OCI-LY1 (cell line): ENCODE data around the gene GLS.
"Not testable (repeated sequence)": the region's sequence is repeated elsewhere in the genome, so short reads cannot be mapped to it uniquely, and the experiment has no call there.

Experiments
- H2AFZ ChIP-seq: fragments of 200-600 bp; sonication (generic), shearing (Covaris generic); 2 replicates; pipeline ENCODE4 v1.6.0; 2014; ENCODE audit warnings: antibody characterized with exemption, mild to moderate bottlenecking, low read length
- H3F3A ChIP-seq: fragments of 200-600 bp; sonication (generic), shearing (Covaris generic); 2 replicates; pipeline ENCODE4 v1.6.0; 2014; ENCODE audit warnings: mild to moderate bottlenecking, antibody characterized with exemption, low read length, moderate library complexity; ENCODE audit not compliant: insufficient read depth
- H3K27ac ChIP-seq: fragments of 200-600 bp; sonication (generic); 2 replicates; pipeline ENCODE4 v1.5.1; 2014; ENCODE audit warnings: low read length, mixed run types, mild to moderate bottlenecking, low read depth; ENCODE audit not compliant: poor library complexity, severe bottlenecking
- H3K27me3 ChIP-seq: fragments of 200-600 bp; sonication (generic); 2 replicates; pipeline ENCODE4 v1.6.0; 2014; ENCODE audit warnings: antibody characterized with exemption, mild to moderate bottlenecking, low read length, moderate library complexity; ENCODE audit not compliant: insufficient read depth
- H3K36me3 ChIP-seq: fragments of 200-600 bp; sonication (generic); 2 replicates; pipeline ENCODE4 v1.6.1; 2014; ENCODE audit warnings: mild to moderate bottlenecking, antibody characterized with exemption, low read length, moderate library complexity, mixed read lengths; ENCODE audit not compliant: insufficient read depth
- H3K4me1 ChIP-seq: fragments of 200-600 bp; sonication (generic); 2 replicates; pipeline ENCODE4 v1.5.1; 2014; ENCODE audit warnings: mild to moderate bottlenecking, low read length, moderate library complexity; ENCODE audit not compliant: insufficient read depth, severe bottlenecking
- H3K4me2 ChIP-seq: fragments of 200-600 bp; sonication (generic), shearing (Covaris generic); 2 replicates; pipeline ENCODE4 v1.6.1; 2014; ENCODE audit warnings: low read length
- H3K4me3 ChIP-seq: fragments of 200-600 bp; sonication (generic); 2 replicates; pipeline ENCODE4 v1.5.1; 2014; ENCODE audit warnings: low read length, low read depth, mild to moderate bottlenecking, mixed read lengths; ENCODE audit not compliant: poor library complexity, severe bottlenecking
- H3K79me2 ChIP-seq: fragments of 200-600 bp; shearing (Covaris generic); 2 replicates; pipeline ENCODE4 v1.6.1; 2016; ENCODE audit warnings: mixed run types, low read length, mixed read lengths; ENCODE audit not compliant: insufficient read depth
- H3K9ac ChIP-seq: fragments of 200-600 bp; sonication (generic), shearing (Covaris generic); 2 replicates; pipeline ENCODE4 v1.6.1; 2014; ENCODE audit warnings: mild to moderate bottlenecking, low read length, mixed read lengths
- H3K9me2 ChIP-seq: fragments of 200-600 bp; sonication (generic), shearing (Covaris generic); 2 replicates; pipeline ENCODE4 v1.6.1; 2014; ENCODE audit warnings: low read depth, mild to moderate bottlenecking, low read length, mixed read lengths
- H3K9me3 ChIP-seq: fragments of 200-600 bp; shearing (Covaris generic); 2 replicates; pipeline ENCODE4 v1.6.1; 2014; ENCODE audit warnings: low read length, mixed read lengths
- H4K20me1 ChIP-seq: fragments of 200-600 bp; sonication (generic), shearing (Covaris generic); 2 replicates; pipeline ENCODE4 v1.6.0; 2016; ENCODE audit warnings: mild to moderate bottlenecking, low read length; ENCODE audit not compliant: insufficient read depth
- EZH2 ChIP-seq: fragments of 200-600 bp; sonication (generic), shearing (Covaris generic); IDR thresholded peaks from 2 replicates; pipeline ENCODE4 v1.8.0; 2017; ENCODE audit warnings: borderline replicate concordance, mixed run types, mild to moderate bottlenecking, antibody characterized with exemption, low read length, moderate library complexity, mixed read lengths
- TF ChIP-seq, protein P1 (sequence below): fragments of 200-600 bp; sonication (generic), shearing (Covaris generic); IDR thresholded peaks from 2 replicates; pipeline ENCODE4 v1.5.1; 2017; ENCODE audit warnings: mild to moderate bottlenecking, antibody characterized with exemption, low read length, moderate library complexity, mixed read lengths

GLS gene

DNA sequence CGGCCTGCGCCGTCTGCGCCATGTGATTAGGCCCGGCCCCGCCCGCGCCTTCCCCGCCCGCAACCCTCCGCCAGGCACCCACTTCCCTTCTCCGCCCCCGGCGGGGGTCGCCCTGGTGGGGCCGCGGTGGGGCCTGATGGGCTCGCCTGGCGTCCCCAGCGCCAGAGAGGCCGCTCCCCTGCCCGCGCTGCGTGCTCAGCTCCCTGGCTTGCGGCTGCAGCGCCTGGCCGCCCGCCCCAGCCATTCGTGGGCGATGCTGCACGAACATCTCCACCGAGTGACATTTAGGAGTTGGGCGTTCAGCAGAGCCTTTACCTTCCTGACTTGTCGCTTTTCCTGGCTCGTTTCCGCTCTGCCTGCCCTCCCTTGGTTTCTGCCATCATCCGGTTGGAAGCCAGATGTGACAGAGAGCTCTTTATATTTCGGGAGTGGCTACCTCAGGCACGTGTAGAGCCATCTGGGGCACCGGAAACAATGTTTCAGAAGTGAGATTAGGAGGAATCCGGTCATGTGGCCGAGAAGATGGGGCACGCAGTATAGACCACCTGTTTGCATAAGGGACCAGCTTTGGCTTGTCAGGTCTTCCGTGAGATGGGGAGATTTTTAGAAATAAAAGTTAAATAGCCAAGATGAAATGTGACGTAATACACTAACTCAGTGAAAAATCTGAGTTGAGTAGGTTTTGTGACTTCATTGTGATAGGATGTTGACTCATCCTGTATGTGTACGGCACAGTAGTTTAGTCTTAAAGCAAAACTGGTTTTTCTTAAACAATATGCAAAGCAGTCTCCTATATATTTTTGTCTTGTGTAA lies 1.2 kb downstream of the GLS start:
- H3K27me3 ChIP-seq = no peaks in the 10 kb centered on the region
- peak overlapping the region; percentile 87 for H3K4me2 ChIP-seq
- no peaks in the 10 kb centered on the region for H3K9me2 ChIP-seq
- peaks cover 23% of the 10 kb centered on the region; the same call in 1 of the 2 replicates for H3K36me3 ChIP-seq
- TF ChIP-seq EZH2 = no peak
- TF ChIP-seq, protein P1, sequence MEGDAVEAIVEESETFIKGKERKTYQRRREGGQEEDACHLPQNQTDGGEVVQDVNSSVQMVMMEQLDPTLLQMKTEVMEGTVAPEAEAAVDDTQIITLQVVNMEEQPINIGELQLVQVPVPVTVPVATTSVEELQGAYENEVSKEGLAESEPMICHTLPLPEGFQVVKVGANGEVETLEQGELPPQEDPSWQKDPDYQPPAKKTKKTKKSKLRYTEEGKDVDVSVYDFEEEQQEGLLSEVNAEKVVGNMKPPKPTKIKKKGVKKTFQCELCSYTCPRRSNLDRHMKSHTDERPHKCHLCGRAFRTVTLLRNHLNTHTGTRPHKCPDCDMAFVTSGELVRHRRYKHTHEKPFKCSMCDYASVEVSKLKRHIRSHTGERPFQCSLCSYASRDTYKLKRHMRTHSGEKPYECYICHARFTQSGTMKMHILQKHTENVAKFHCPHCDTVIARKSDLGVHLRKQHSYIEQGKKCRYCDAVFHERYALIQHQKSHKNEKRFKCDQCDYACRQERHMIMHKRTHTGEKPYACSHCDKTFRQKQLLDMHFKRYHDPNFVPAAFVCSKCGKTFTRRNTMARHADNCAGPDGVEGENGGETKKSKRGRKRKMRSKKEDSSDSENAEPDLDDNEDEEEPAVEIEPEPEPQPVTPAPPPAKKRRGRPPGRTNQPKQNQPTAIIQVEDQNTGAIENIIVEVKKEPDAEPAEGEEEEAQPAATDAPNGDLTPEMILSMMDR = no peak
- H2AFZ ChIP-seq = no peak overlapping the region
- H3K79me2 ChIP-seq = peaks cover 51% of the 10 kb centered on the region
- H3K4me1 ChIP-seq = peaks cover 55% of the 10 kb centered on the region
- H3K4me3 ChIP-seq = peak overlapping the region; percentile 86
- H4K20me1 ChIP-seq = no peaks in the 10 kb centered on the region
- no peaks in the 10 kb centered on the region for H3F3A ChIP-seq
- peak overlapping the region; percentile 87 for H3K9ac ChIP-seq
- peak overlapping the region; percentile 81 for H3K27ac ChIP-seq
- no peaks in the 10 kb centered on the region for H3K9me3 ChIP-seq

DNA sequence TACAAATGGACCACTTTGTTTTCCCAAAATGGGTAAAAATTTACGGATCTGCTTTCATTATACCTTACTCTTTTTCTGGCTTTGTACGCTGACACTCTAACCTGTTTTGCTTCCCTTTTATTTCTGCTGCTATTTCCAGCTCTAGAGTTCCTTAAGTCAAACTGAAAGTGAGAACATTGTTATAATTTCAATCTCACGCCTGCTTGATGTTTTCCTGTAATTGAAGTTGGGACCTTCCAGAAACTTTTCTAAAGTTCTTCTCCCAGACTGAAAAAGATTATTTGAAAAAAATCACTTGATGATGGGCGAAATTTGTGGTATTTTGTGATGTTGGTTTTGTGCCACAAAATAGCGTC lies 1.8 kb downstream of the GLS start:
- Histone ChIP-seq H3K9me3 (no peaks in the 10 kb centered on the region), H3K4me2 (peak overlapping the region; percentile 87), H3K9ac (peak overlapping the region; percentile 87), H2AFZ (no peak overlapping the region), H3K4me1 (peaks cover 61% of the 10 kb centered on the region), H3K27me3 (no peaks in the 10 kb centered on the region), H3K9me2 (no peaks in the 10 kb centered on the region), H4K20me1 (no peaks in the 10 kb centered on the region), H3K27ac (peak overlapping the region; percentile 81), H3F3A (no peaks in the 10 kb centered on the region), H3K36me3 (peaks cover 23% of the 10 kb centered on the region; the same call in 1 of the 2 replicates), H3K4me3 (peak overlapping the region; percentile 86), H3K79me2 (peaks cover 57% of the 10 kb centered on the region)
- TF ChIP-seq, protein P1 = no peak
- no peak for TF ChIP-seq EZH2

DNA sequence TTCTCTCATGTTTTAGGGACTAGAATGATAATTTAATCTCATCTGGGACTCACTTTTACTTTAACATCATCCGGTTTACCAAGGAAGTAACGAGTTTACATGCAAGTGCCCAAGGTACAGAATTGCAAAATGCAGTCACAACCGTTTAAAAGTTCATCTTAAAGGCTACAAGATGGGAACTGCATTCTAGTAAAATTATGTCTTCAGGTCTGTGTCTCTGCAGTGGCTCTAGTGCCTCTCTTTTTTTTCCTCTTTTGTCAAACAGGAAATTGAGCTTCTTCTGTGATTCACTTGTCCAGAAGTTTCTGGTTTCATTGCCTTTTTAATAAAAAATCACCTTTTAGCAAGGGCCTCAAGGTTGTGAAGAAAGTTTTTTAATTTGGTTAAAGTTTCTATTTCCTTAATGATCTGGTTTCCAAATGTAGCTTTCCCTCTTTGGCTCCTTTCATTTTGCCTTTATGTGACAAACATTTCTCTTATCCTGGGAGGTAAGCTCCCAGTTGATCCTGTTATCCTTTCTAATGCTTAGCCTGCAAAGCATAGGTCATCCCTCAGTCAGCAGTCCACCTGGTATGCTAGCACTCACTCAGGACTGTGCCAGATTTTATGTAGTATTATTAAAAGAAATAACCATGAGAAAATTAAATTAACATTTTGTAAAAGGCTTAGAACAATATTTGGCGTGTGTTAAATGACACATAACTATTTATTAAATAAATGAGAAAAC lies 2.4 kb downstream of the GLS start:
- H3K27me3 ChIP-seq = no peaks in the 10 kb centered on the region
- H3K4me1 ChIP-seq = peaks cover 68% of the 10 kb centered on the region
- no peaks in the 10 kb centered on the region for H3F3A ChIP-seq
- peak overlapping the region; percentile 86 for H3K4me3 ChIP-seq
- no peak overlapping the region for H2AFZ ChIP-seq
- peak overlapping the region; percentile 87 for H3K4me2 ChIP-seq
- peaks cover 64% of the 10 kb centered on the region for H3K79me2 ChIP-seq
- H3K9ac ChIP-seq = peak overlapping the region; percentile 87
- H3K9me2 ChIP-seq = no peaks in the 10 kb centered on the region
- H3K27ac ChIP-seq = peak overlapping the region; percentile 81
- no peak for TF ChIP-seq EZH2
- TF ChIP-seq, protein P1 = no peak
- H3K36me3 ChIP-seq = peaks cover 26% of the 10 kb centered on the region; the same call in 1 of the 2 replicates
- no peaks in the 10 kb centered on the region for H3K9me3 ChIP-seq
- no peaks in the 10 kb centered on the region for H4K20me1 ChIP-seq

DNA sequence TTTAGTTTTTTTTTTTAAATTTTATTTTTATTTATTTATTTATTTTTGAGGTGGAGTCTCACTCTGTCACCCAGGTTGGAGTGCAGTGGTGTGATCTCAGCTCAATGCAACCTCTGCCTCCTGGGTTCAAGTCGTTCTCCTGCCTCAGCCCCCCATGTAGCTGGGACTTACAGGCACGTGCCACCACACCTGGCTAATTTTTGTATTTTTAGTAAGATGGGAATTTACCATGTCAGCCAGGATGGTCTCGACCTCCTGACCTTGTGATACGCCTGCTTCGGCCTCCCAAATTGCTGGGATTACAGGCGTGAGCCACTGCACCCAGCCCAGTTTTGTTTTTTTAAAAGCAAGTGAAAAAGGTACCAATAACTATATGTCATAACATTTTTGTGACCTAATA lies 5.2 kb downstream of the GLS start:
- H3F3A ChIP-seq, H3K9me3 ChIP-seq, H3K9ac ChIP-seq, H4K20me1 ChIP-seq, H3K4me3 ChIP-seq, H2AFZ ChIP-seq, H3K9me2 ChIP-seq, H3K27ac ChIP-seq, H3K27me3 ChIP-seq: not testable (repeated sequence)
- Histone ChIP-seq H3K4me1 (peaks cover 81% of the 10 kb centered on the region), H3K4me2 (peak overlapping the region; percentile 33; the same call in 1 of the 2 replicates), H3K79me2 (peaks cover 91% of the 10 kb centered on the region), H3K36me3 (peaks cover 38% of the 10 kb centered on the region; the same call in 1 of the 2 replicates)
